GM23338 (cell line): ENCODE results near the gene C22orf15. TPM values are rescaled to one million over a fixed set of nuclear protein-coding genes. Genes with fewer than 3 reads are reported as not detected.

Source experiments
- ATAC-seq: fragments of 200-7000 bp; cut with Tn5 transposase; 3 replicates; pipeline ENCODE4 v1.9.1; 2020
- DNase-seq: peaks from one replicate; pipeline ENCODE4 v3.0.0-alpha.2; 2015; ENCODE audit warnings: low spot score
- H2AFZ ChIP-seq: fragments of 200-600 bp; sonication (generic); 2 replicates; pipeline ENCODE4 v1.8.0; 2016; ENCODE audit warnings: antibody characterized with exemption, mild to moderate bottlenecking, moderate library complexity
- H3F3A ChIP-seq: fragments of 200-600 bp; sonication (generic); replicated peaks from 2 replicates; pipeline ENCODE4 v1.8.0; 2017; ENCODE audit warnings: antibody characterized with exemption, mixed run types, low read depth
- H3K27ac ChIP-seq: fragments of 200-600 bp; sonication (generic); 2 replicates; pipeline ENCODE4 v1.6.1; 2016; ENCODE audit warnings: low read depth
- H3K27me3 ChIP-seq: fragments of 200-600 bp; sonication (generic); 2 replicates; pipeline ENCODE4 v1.8.0; 2016; ENCODE audit warnings: mild to moderate bottlenecking, mixed run types, moderate library complexity; ENCODE audit not compliant: insufficient read depth
- H3K36me3 ChIP-seq: fragments of 200-600 bp; sonication (generic); 2 replicates; pipeline ENCODE4 v1.8.0; 2016; ENCODE audit warnings: mild to moderate bottlenecking; ENCODE audit not compliant: insufficient read depth
- H3K4me1 ChIP-seq: fragments of 200-600 bp; sonication (generic); 2 replicates; pipeline ENCODE4 v1.8.0; 2016; ENCODE audit warnings: mild to moderate bottlenecking, moderate library complexity; ENCODE audit not compliant: insufficient read depth
- H3K4me2 ChIP-seq: fragments of 200-600 bp; sonication (generic); 2 replicates; pipeline ENCODE4 v1.7.1; 2017; ENCODE audit warnings: mixed run types
- H3K4me3 ChIP-seq: fragments of 200-600 bp; sonication (generic); 2 replicates; pipeline ENCODE4 v1.6.1; 2016; ENCODE audit warnings: mixed run types
- H3K79me2 ChIP-seq: fragments of 200-600 bp; sonication (generic); replicated peaks from 2 replicates; pipeline ENCODE4 v1.8.0; 2017; ENCODE audit warnings: mild to moderate bottlenecking; ENCODE audit not compliant: insufficient read depth
- H3K9me2 ChIP-seq: fragments of 200-600 bp; sonication (generic); 2 replicates; pipeline ENCODE4 v1.8.0; 2017; ENCODE audit not compliant: insufficient read depth
- H4K20me1 ChIP-seq: fragments of 200-600 bp; sonication (generic); replicated peaks from 2 replicates; pipeline ENCODE4 v1.8.0; 2017; ENCODE audit warnings: mild to moderate bottlenecking; ENCODE audit not compliant: insufficient read depth
- H3K27ac Mint-ChIP-seq: 2 replicates; pipeline ENCODE4 v1.8.0; 2020; ENCODE audit warnings: inconsistent platforms, mild to moderate bottlenecking, moderate library complexity, mixed read lengths
- H3K27me3 Mint-ChIP-seq: 3 replicates; pipeline ENCODE4 v1.8.0; 2022; ENCODE audit warnings: low read depth, mild to moderate bottlenecking, moderate library complexity, mixed read lengths, inconsistent platforms; ENCODE audit not compliant: insufficient read depth, poor library complexity
- H3K36me3 Mint-ChIP-seq: 3 replicates; pipeline ENCODE4 v1.8.0; 2021; ENCODE audit warnings: low read depth, mild to moderate bottlenecking, inconsistent platforms, moderate library complexity, mixed read lengths
- H3K4me1 Mint-ChIP-seq: 3 replicates; pipeline ENCODE4 v1.8.0; 2020; ENCODE audit warnings: mild to moderate bottlenecking, inconsistent platforms, mixed read lengths
- H3K4me3 Mint-ChIP-seq: 3 replicates; pipeline ENCODE4 v1.8.0; 2021; ENCODE audit warnings: moderate library complexity, mild to moderate bottlenecking, inconsistent platforms, mixed read lengths
- H3K9me3 Mint-ChIP-seq: 3 replicates; pipeline ENCODE4 v1.8.0; 2020; ENCODE audit warnings: moderate library complexity, mild to moderate bottlenecking, inconsistent platforms, mixed read lengths
- CREB1 ChIP-seq: fragments of 250-450 bp; sonication (Bioruptor Pico); IDR thresholded peaks from 2 replicates; pipeline ENCODE4 v1.5.0; 2020; ENCODE audit warnings: low read depth, mild to moderate bottlenecking, moderate library complexity
- CTCF ChIP-seq, 2 experiments: fragments of 200-600 bp in 1 of 2; sonication (generic) in 1 of 2; conservative IDR thresholded peaks; 2 replicates each; pipeline versions ENCODE4 v1.5.1 to v1.6.1; 2016 to 2017; ENCODE audit warnings: antibody characterized with exemption in 2 of 2, low read depth in 2 of 2, mild to moderate bottlenecking in 2 of 2, moderate library complexity in 1 of 2
- NANOG ChIP-seq: IDR thresholded peaks from 2 replicates; pipeline ENCODE4 v1.6.1; 2016; ENCODE audit warnings: antibody characterized with exemption, borderline replicate concordance
- POLR2AphosphoS5 ChIP-seq: IDR thresholded peaks from 2 replicates; pipeline ENCODE4 v1.6.1; 2016; ENCODE audit warnings: antibody characterized with exemption, low read depth
- REST ChIP-seq: IDR thresholded peaks from one replicate; pipeline ENCODE4 v1.6.1; 2018; ENCODE audit warnings: antibody characterized with exemption; ENCODE audit not compliant: unreplicated experiment
- STAT1 ChIP-seq: IDR thresholded peaks from one replicate; pipeline ENCODE4 v1.6.1; 2016; ENCODE audit warnings: antibody characterized with exemption; ENCODE audit not compliant: unreplicated experiment
- ZNF114 ChIP-seq: fragments of 250-450 bp; sonication (Bioruptor Pico); IDR thresholded peaks from 2 replicates; pipeline ENCODE4 v1.5.0; 2020; ENCODE audit warnings: mild to moderate bottlenecking, moderate library complexity
- ZNF331 ChIP-seq: fragments of 250-450 bp; sonication (Bioruptor Pico); IDR thresholded peaks from 2 replicates; pipeline ENCODE4 v1.5.0; 2020; ENCODE audit warnings: low read depth, mild to moderate bottlenecking, moderate library complexity
- ZNF462 ChIP-seq: fragments of 250-450 bp; sonication (Bioruptor Pico); IDR thresholded peaks from 2 replicates; pipeline ENCODE4 v1.5.0; 2020; ENCODE audit warnings: mild to moderate bottlenecking, moderate library complexity
- polyA plus RNA-seq: library from polyadenylated mRNA; unstranded; fragments of >200 nt; fragmentation: Nextera tagmentation; extraction: Ambion mirVana; gene quantifications from 2 replicates; pipeline ENCODE4 v1.2.1, GENCODE V29; 2016
- total RNA-seq: library from RNA; depleted of rRNA; stranded (reverse); fragments of >200 nt; shearing (Covaris generic); gene quantifications from 2 replicates; pipeline ENCODE4 v1.2.3, GENCODE V29; 2014

C22orf15 gene
- total and polyA plus RNA-seq, 2 experiments from 2014 or later = 3.6 to 9.3 TPM

- TF ChIP-seq REST (no peak), STAT1 (no peak), ZNF114 (CRISPR knock-in tag) (no peak), CTCF (conservative IDR thresholded peaks at IDR 0.05; ENCODE audit: low read depth in 2 of 2) (no peak), CREB1 (no peak), NANOG (no peak)
Measured at GRCh38 chr22:23777776-23778576, 15.2 kb downstream of the C22orf15 start (continued).

- Mint-ChIP-seq H3K36me3 (no peaks in the 10 kb centered on the region; the same call in 2 of the 3 replicates), H3K27ac (no peak overlapping the region)
- no peak for DNase-seq
Measured at GRCh38 chr22:23778577-23778900, 15.7 kb downstream of the C22orf15 start.

GRCh38 chr22:23779083-23779482, 16.3 kb downstream of the C22orf15 start:
- Mint-ChIP-seq H3K4me1 (peaks cover 6% of the 10 kb centered on the region), H3K36me3 (no peaks in the 10 kb centered on the region; the same call in 2 of the 3 replicates), H3K27me3 (peaks cover 11% of the 10 kb centered on the region), H3K9me3 (no peaks in the 10 kb centered on the region), H3K27ac (no peak overlapping the region), H3K4me3 (no peak overlapping the region)
- Histone ChIP-seq H3K27me3 (peaks cover 7% of the 10 kb centered on the region), H3K27ac (no peak overlapping the region), H3F3A (0 out of 2 replicates have a peak, but pooled peaks cover 4% of the 10 kb centered on the region), H3K4me3 (no peak overlapping the region), H3K9me2 (no peaks in the 10 kb centered on the region), H3K79me2 (no peaks in the 10 kb centered on the region), H3K4me2 (no peak overlapping the region), H2AFZ (no peak overlapping the region), H3K36me3 (no peaks in the 10 kb centered on the region), H3K4me1 (no peaks in the 10 kb centered on the region), H4K20me1 (no peaks in the 10 kb centered on the region)
- no peak for DNase-seq
- no peak for ATAC-seq
- TF ChIP-seq STAT1 (no peak), ZNF462 (CRISPR knock-in tag) (no peak)

More at GRCh38 chr22:23778577-23778900, 15.7 kb downstream of the C22orf15 start:
- peaks cover 13% of the 10 kb centered on the region for H3K27me3 ChIP-seq
- no peak overlapping the region for H3K4me3 ChIP-seq
- Mint-ChIP-seq H3K9me3 (no peaks in the 10 kb centered on the region), H3K27me3 (peaks cover 16% of the 10 kb centered on the region), H3K4me3 (no peak overlapping the region), H3K4me1 (peaks cover 6% of the 10 kb centered on the region)
- no peak overlapping the region for H3K4me2 ChIP-seq
- H3K9me2 ChIP-seq = no peaks in the 10 kb centered on the region
- H3K36me3 ChIP-seq = no peaks in the 10 kb centered on the region
- no peaks in the 10 kb centered on the region for H4K20me1 ChIP-seq
- ATAC-seq = no peak
- H3K27ac ChIP-seq = no peak overlapping the region
- H2AFZ ChIP-seq = no peak overlapping the region
- H3F3A ChIP-seq = 0 out of 2 replicates have a peak, but pooled peaks cover 4% of the 10 kb centered on the region
- H3K4me1 ChIP-seq = no peaks in the 10 kb centered on the region
- no peaks in the 10 kb centered on the region for H3K79me2 ChIP-seq
- TF ChIP-seq POLR2AphosphoS5 (no peak), ZNF331 (no peak), ZNF114 (CRISPR knock-in tag) (no peak), STAT1 (no peak)
